ENCODE measurements around the gene SLC39A11.

Gene SLC39A11

GRCh38 chr17:73091410-73091769, 1.1 kb downstream of the SLC39A11 start:
- H3K27ac ChIP-seq = peak overlapping the region; percentile 68 to 91
- H3K4me3 ChIP-seq = peak overlapping the region; percentile 92
- no peak for DNase-seq (ENCODE audit: low spot score)

GRCh38 chr17:73090396-73091202, 1.9 kb downstream of the SLC39A11 start:
- H3K27ac ChIP-seq = no peak overlapping the region

More at GRCh38 chr17:73091410-73091769, 1.1 kb downstream of the SLC39A11 start:
- no peak for TF ChIP-seq CTCF (IDR thresholded peaks at IDR 0.05)

GRCh38 chr17:73089322-73090317, 2.9 kb downstream of the SLC39A11 start:
- no peak for DNase-seq (ENCODE audit: low spot score)
- Histone ChIP-seq H3K4me3 (no peak overlapping the region), H3K27ac (peak overlapping the region in 1 of 2 donors; percentile 7)
- no peak for TF ChIP-seq CTCF (IDR thresholded peaks at IDR 0.05)

More at GRCh38 chr17:73090396-73091202, 1.9 kb downstream of the SLC39A11 start:
- no peak for DNase-seq (ENCODE audit: low spot score)
- no peak overlapping the region for H3K4me3 ChIP-seq
- no peak for TF ChIP-seq CTCF (IDR thresholded peaks at IDR 0.05)

- Histone ChIP-seq H3K4me3 (no peak overlapping the region), H3K27ac (no peak overlapping the region)
- no peak for DNase-seq (ENCODE audit: low spot score)
- no peak for TF ChIP-seq CTCF (IDR thresholded peaks at IDR 0.05)
Measured at GRCh38 chr17:73088561-73088960, 3.9 kb downstream of the SLC39A11 start.

GRCh38 chr17:73083432-73083831, 9.1 kb downstream of the SLC39A11 start:
- Histone ChIP-seq H3K27ac (no peak overlapping the region), H3K4me3 (no peak overlapping the region)
- no peak for TF ChIP-seq CTCF (IDR thresholded peaks at IDR 0.05)
- no peak for DNase-seq (ENCODE audit: low spot score)

- Histone ChIP-seq H3K27ac (no peak overlapping the region), H3K4me3 (no peak overlapping the region)
- TF ChIP-seq CTCF (IDR thresholded peaks at IDR 0.05) = no peak
- no peak for DNase-seq (ENCODE audit: low spot score)
Measured at GRCh38 chr17:73074566-73074965, 17.9 kb downstream of the SLC39A11 start.

Measured in coronary artery (tissue), 2 donors.